ENCODE data around the gene SEC22A.

Gene SEC22A

GRCh38 chr3:123201557-123202427 is at the start of gene SEC22A:
Gene SEC22A (plus strand): TSS chr3:123201943. CDS start chr3:123209218, 7,275 bp downstream.
- peak; percentile 91 to 94 for DNase-seq (ENCODE audit: low read depth in 2 of 2)

GRCh38 chr3:123152687-123153086 is 49.1 kb upstream of the SEC22A start:
- no peak for DNase-seq (ENCODE audit: low read depth in 2 of 2)

- DNase-seq (ENCODE audit: low read depth in 2 of 2) = no peak
Observed at GRCh38 chr3:123153125-123154019, 48.4 kb upstream of the SEC22A start.

GRCh38 chr3:123154020-123154985 is 47.4 kb upstream of the SEC22A start:
- DNase-seq (ENCODE audit: low read depth in 2 of 2) = no peak

GRCh38 chr3:123155471-123156011 is 46.2 kb upstream of the SEC22A start:
- no peak for DNase-seq (ENCODE audit: low read depth in 2 of 2)

GRCh38 chr3:123156276-123156995 is 45.3 kb upstream of the SEC22A start:
- no peak for DNase-seq (ENCODE audit: low read depth in 2 of 2)

GRCh38 chr3:123157209-123157597 is 44.5 kb upstream of the SEC22A start:
- no peak for DNase-seq (ENCODE audit: low read depth in 2 of 2)

GRCh38 chr3:123157598-123158287 is 44.0 kb upstream of the SEC22A start:
- no peak for DNase-seq (ENCODE audit: low read depth in 2 of 2)

- no peak for DNase-seq (ENCODE audit: low read depth in 2 of 2)
Observed at GRCh38 chr3:123158330-123158729, 43.4 kb upstream of the SEC22A start.

- no peak for DNase-seq (ENCODE audit: low read depth in 2 of 2)
Observed at GRCh38 chr3:123158899-123159390, 42.8 kb upstream of the SEC22A start.

- DNase-seq (ENCODE audit: low read depth in 2 of 2) = no peak
Observed at GRCh38 chr3:123159926-123160635, 41.7 kb upstream of the SEC22A start.

- DNase-seq (ENCODE audit: low read depth in 2 of 2) = no peak
Observed at GRCh38 chr3:123161167-123161566, 40.6 kb upstream of the SEC22A start.

GRCh38 chr3:123163141-123163540 is 38.6 kb upstream of the SEC22A start:
- DNase-seq (ENCODE audit: low read depth in 2 of 2) = no peak

GRCh38 chr3:123165163-123165562 is 36.6 kb upstream of the SEC22A start:
- no peak for DNase-seq (ENCODE audit: low read depth in 2 of 2)

GRCh38 chr3:123167686-123168085 is 34.1 kb upstream of the SEC22A start:
- no peak for DNase-seq (ENCODE audit: low read depth in 2 of 2)

GRCh38 chr3:123168122-123168521 is 33.6 kb upstream of the SEC22A start:
- no peak for DNase-seq (ENCODE audit: low read depth in 2 of 2)

- no peak for DNase-seq (ENCODE audit: low read depth in 2 of 2)
Observed at GRCh38 chr3:123168605-123169004, 33.1 kb upstream of the SEC22A start.

GRCh38 chr3:123169492-123169929 is 32.2 kb upstream of the SEC22A start:
- no peak for DNase-seq (ENCODE audit: low read depth in 2 of 2)

GRCh38 chr3:123169930-123170329 is 31.8 kb upstream of the SEC22A start:
- DNase-seq (ENCODE audit: low read depth in 2 of 2) = no peak
